Activated CD4-positive, alpha-beta T cell treated with anti-CD3 and anti-CD28 coated beads, Interleukin-2, amount 10 ng/mL, durations not matched to agents 24 days and 14 days (primary cell): ENCODE data around the gene RMDN2. TPM values are rescaled to one million over a fixed set of nuclear protein-coding genes. Genes with fewer than 3 reads are reported as not detected.

ENCODE experiments used
- total RNA-seq: library from RNA; stranded (reverse); gene quantifications from 2 replicates; pipeline ENCODE4 v1.2.3, GENCODE V29; 2022

The RMDN2 gene
- total RNA-seq, 1 donor from 2014 or later = 1.2 TPM

Other genes with a start within 250 kb of the RMDN2 start
- gene CYP1B1, start 150.9 kb downstream of the RMDN2 start, total RNA-seq = 12.2 and 13.7 TPM in 2 replicates